Effector memory CD8-positive, alpha-beta T cell (primary cell): ENCODE measurements around the gene RHOU.

Experiments used
- ATAC-seq: fragments of 150-1000 bp; cut with Tn5 transposase; replicated peaks from 2 replicates; pipeline ENCODE4 v1.10.0; 2021; ENCODE audit warnings: mild to moderate bottlenecking, moderate library complexity
- DNase-seq, 3 experiments: peaks; one replicate each; pipeline ENCODE4 v3.0.0; 2021
- H3K27ac Mint-ChIP-seq, 2 donors: one replicate each; pipeline ENCODE4 v1.8.0; 2022; ENCODE audit warnings: mild to moderate bottlenecking in 2 of 2, mixed read lengths in 2 of 2, moderate library complexity in 2 of 2
- H3K27me3 Mint-ChIP-seq, 2 donors: one replicate each; pipeline ENCODE4 v1.8.0; 2022; ENCODE audit warnings: mixed read lengths in 2 of 2
- H3K36me3 Mint-ChIP-seq: one replicate; pipeline ENCODE4 v1.8.0; 2022; ENCODE audit warnings: mild to moderate bottlenecking, moderate library complexity, mixed read lengths; ENCODE audit not compliant: insufficient read depth
- H3K4me1 Mint-ChIP-seq, 2 donors: one replicate each; pipeline ENCODE4 v1.8.0; 2022; ENCODE audit warnings: low read depth in 2 of 2, mixed read lengths in 2 of 2
- H3K4me3 Mint-ChIP-seq, 2 donors: one replicate each; pipeline ENCODE4 v1.8.0; 2022; ENCODE audit warnings: mild to moderate bottlenecking in 2 of 2, mixed read lengths in 2 of 2, moderate library complexity in 2 of 2
- H3K9me3 Mint-ChIP-seq, 2 donors: one replicate each; pipeline ENCODE4 v1.8.0; 2022; ENCODE audit warnings: mixed read lengths in 2 of 2

RHOU gene

GRCh38 chr1:228744356-228744755, 9.1 kb downstream of the RHOU start:
- H3K36me3 Mint-ChIP-seq, result peaks cover 14% of the 10 kb centered on the region
- peaks cover 21 to 29% of the 10 kb centered on the region in 2 donors for H3K4me1 Mint-ChIP-seq
- no peaks in the 10 kb centered on the region for H3K9me3 Mint-ChIP-seq
- no peak for DNase-seq
- no peaks in the 10 kb centered on the region for H3K27me3 Mint-ChIP-seq
- no peak overlapping the region for H3K27ac Mint-ChIP-seq
- H3K4me3 Mint-ChIP-seq, result no peak overlapping the region
- ATAC-seq, result no peak

- peaks cover 17% of the 10 kb centered on the region for H3K36me3 Mint-ChIP-seq
Observed at GRCh38 chr1:228744918-228745317, 9.6 kb downstream of the RHOU start.

GRCh38 chr1:228745497-228745896, 10.2 kb downstream of the RHOU start:
- DNase-seq (no peak), ATAC-seq (no peak)
- Mint-ChIP-seq H3K36me3 (peaks cover 17% of the 10 kb centered on the region), H3K4me3 (no peak overlapping the region), H3K9me3 (no peaks in the 10 kb centered on the region), H3K4me1 (peaks cover 17 to 25% of the 10 kb centered on the region in 2 donors), H3K27ac (no peak overlapping the region), H3K27me3 (no peaks in the 10 kb centered on the region)

More at GRCh38 chr1:228744918-228745317, 9.6 kb downstream of the RHOU start:
- ATAC-seq (no peak), DNase-seq (no peak)
- no peaks in the 10 kb centered on the region for H3K9me3 Mint-ChIP-seq
- H3K27me3 Mint-ChIP-seq, result no peaks in the 10 kb centered on the region
- H3K4me1 Mint-ChIP-seq, result peaks cover 17 to 27% of the 10 kb centered on the region in 2 donors
- no peak overlapping the region for H3K4me3 Mint-ChIP-seq
- H3K27ac Mint-ChIP-seq, result no peak overlapping the region

GRCh38 chr1:228747301-228747935, 12.1 kb downstream of the RHOU start:
- peaks cover 20 to 30% of the 10 kb centered on the region in 2 donors for H3K4me1 Mint-ChIP-seq
- no peaks in the 10 kb centered on the region for H3K9me3 Mint-ChIP-seq
- H3K4me3 Mint-ChIP-seq, result peak overlapping the region in 1 of 2 donors; percentile 3
- peak overlapping the region in 1 of 2 donors; percentile 13 for H3K27ac Mint-ChIP-seq
- ATAC-seq, result no peak
- no peaks in the 10 kb centered on the region for H3K27me3 Mint-ChIP-seq
- DNase-seq, result no peak
- H3K36me3 Mint-ChIP-seq, result peaks cover 17% of the 10 kb centered on the region

GRCh38 chr1:228748029-228748428, 12.8 kb downstream of the RHOU start:
- ATAC-seq (peak; percentile 43), DNase-seq (no peak)
- H3K27me3 Mint-ChIP-seq, result no peaks in the 10 kb centered on the region
- peaks cover 17% of the 10 kb centered on the region for H3K36me3 Mint-ChIP-seq
- peak overlapping the region; percentile 13 to 78 for H3K27ac Mint-ChIP-seq
- H3K4me1 Mint-ChIP-seq, result peaks cover 20 to 28% of the 10 kb centered on the region in 2 donors
- H3K4me3 Mint-ChIP-seq, result peak overlapping the region; percentile 44 to 56
- H3K9me3 Mint-ChIP-seq, result no peaks in the 10 kb centered on the region

GRCh38 chr1:228748431-228748830, 13.2 kb downstream of the RHOU start:
- H3K9me3 Mint-ChIP-seq, result no peaks in the 10 kb centered on the region
- H3K27ac Mint-ChIP-seq, result peak overlapping the region; percentile 13 to 78
- DNase-seq, result peak; percentile 7 to 29 (median 18)
- no peaks in the 10 kb centered on the region for H3K27me3 Mint-ChIP-seq
- H3K4me1 Mint-ChIP-seq, result peaks cover 20 to 28% of the 10 kb centered on the region in 2 donors
- peak overlapping the region; percentile 44 to 56 for H3K4me3 Mint-ChIP-seq
- ATAC-seq, result peak; percentile 93
- peaks cover 17% of the 10 kb centered on the region for H3K36me3 Mint-ChIP-seq

GRCh38 chr1:228749765-228750164, 14.5 kb downstream of the RHOU start:
- DNase-seq (no peak), ATAC-seq (no peak)
- H3K4me3 Mint-ChIP-seq, result no peak overlapping the region
- peaks cover 12% of the 10 kb centered on the region for H3K36me3 Mint-ChIP-seq
- H3K9me3 Mint-ChIP-seq, result no peaks in the 10 kb centered on the region
- H3K27ac Mint-ChIP-seq, result no peak overlapping the region
- peaks cover 20 to 27% of the 10 kb centered on the region in 2 donors for H3K4me1 Mint-ChIP-seq
- H3K27me3 Mint-ChIP-seq, result peaks cover 0 to 6% of the 10 kb centered on the region in 2 donors

GRCh38 chr1:228750915-228751314, 15.6 kb downstream of the RHOU start:
- H3K27ac Mint-ChIP-seq, result peak overlapping the region in 1 of 2 donors; percentile 18
- peaks cover 9 to 16% of the 10 kb centered on the region in 2 donors for H3K27me3 Mint-ChIP-seq
- ATAC-seq (no peak), DNase-seq (no peak)
- H3K36me3 Mint-ChIP-seq, result peaks cover 3% of the 10 kb centered on the region
- H3K4me3 Mint-ChIP-seq, result no peak overlapping the region
- H3K4me1 Mint-ChIP-seq, result peaks cover 20 to 33% of the 10 kb centered on the region in 2 donors
- no peaks in the 10 kb centered on the region for H3K9me3 Mint-ChIP-seq

GRCh38 chr1:228751360-228752098, 16.2 kb downstream of the RHOU start:
- Mint-ChIP-seq H3K9me3 (no peaks in the 10 kb centered on the region), H3K4me3 (no peak overlapping the region), H3K27me3 (peaks cover 15 to 16% of the 10 kb centered on the region in 2 donors), H3K4me1 (peaks cover 22 to 33% of the 10 kb centered on the region in 2 donors), H3K36me3 (peaks cover 2% of the 10 kb centered on the region), H3K27ac (peak overlapping the region in 1 of 2 donors; percentile 18)
- no peak for ATAC-seq
- DNase-seq, result no peak

GRCh38 chr1:228752258-228752657, 17.0 kb downstream of the RHOU start:
- Mint-ChIP-seq H3K9me3 (peaks cover 0 to 2% of the 10 kb centered on the region in 2 donors), H3K4me1 (peaks cover 26 to 31% of the 10 kb centered on the region in 2 donors), H3K4me3 (no peak overlapping the region), H3K27me3 (peaks cover 16 to 23% of the 10 kb centered on the region in 2 donors), H3K36me3 (peaks cover 2% of the 10 kb centered on the region), H3K27ac (no peak overlapping the region)
- DNase-seq (no peak), ATAC-seq (no peak)

GRCh38 chr1:228752675-228753265, 17.5 kb downstream of the RHOU start:
- Mint-ChIP-seq H3K9me3 (peaks cover 0 to 2% of the 10 kb centered on the region in 2 donors), H3K4me1 (peaks cover 22 to 26% of the 10 kb centered on the region in 2 donors), H3K27me3 (peaks cover 16 to 25% of the 10 kb centered on the region in 2 donors), H3K36me3 (peaks cover 2% of the 10 kb centered on the region), H3K4me3 (no peak overlapping the region), H3K27ac (no peak overlapping the region)
- DNase-seq (no peak), ATAC-seq (no peak)

- ATAC-seq, result no peak
- no peak overlapping the region for H3K27ac Mint-ChIP-seq
Observed at GRCh38 chr1:228753287-228753686, 18.0 kb downstream of the RHOU start.

GRCh38 chr1:228753786-228754360, 18.6 kb downstream of the RHOU start:
- DNase-seq, result no peak
- H3K27ac Mint-ChIP-seq, result no peak overlapping the region
- no peak for ATAC-seq
- H3K27me3 Mint-ChIP-seq, result peaks cover 16 to 25% of the 10 kb centered on the region in 2 donors
- peaks cover 2% of the 10 kb centered on the region for H3K36me3 Mint-ChIP-seq
- no peak overlapping the region for H3K4me3 Mint-ChIP-seq
- H3K9me3 Mint-ChIP-seq, result peaks cover 0 to 2% of the 10 kb centered on the region in 2 donors
- H3K4me1 Mint-ChIP-seq, result peaks cover 11 to 16% of the 10 kb centered on the region in 2 donors

More at GRCh38 chr1:228753287-228753686, 18.0 kb downstream of the RHOU start:
- Mint-ChIP-seq H3K4me3 (no peak overlapping the region), H3K4me1 (peaks cover 17 to 22% of the 10 kb centered on the region in 2 donors), H3K27me3 (peaks cover 16 to 25% of the 10 kb centered on the region in 2 donors), H3K36me3 (peaks cover 2% of the 10 kb centered on the region), H3K9me3 (peaks cover 0 to 2% of the 10 kb centered on the region in 2 donors)
- DNase-seq, result no peak
